Kidney epithelial cell (primary cell): ENCODE data around the gene SELENOS. TPM values are rescaled to one million over a fixed set of nuclear protein-coding genes. Genes with fewer than 3 reads are reported as not detected.

Experiments
- DNase-seq: peaks from one replicate; pipeline ENCODE4 v3.0.0-alpha.2; 2010; ENCODE audit warnings: low read depth
- H3K27me3 ChIP-seq: 2 replicates; pipeline ENCODE4 v1.6.0; 2011; ENCODE audit warnings: low read length; ENCODE audit not compliant: control insufficient read depth, insufficient read depth
- H3K36me3 ChIP-seq: 2 replicates; pipeline ENCODE4 v1.5.1; 2011; ENCODE audit warnings: low read length; ENCODE audit not compliant: control insufficient read depth, insufficient read depth
- H3K4me3 ChIP-seq: 2 replicates; pipeline ENCODE4 v1.5.1; 2011; ENCODE audit warnings: low read depth, mild to moderate bottlenecking, control low read depth, low read length
- total RNA-seq: library from RNA; depleted of rRNA; stranded (reverse); fragments of >200 nt; gene quantifications from 2 replicates; pipeline ENCODE4 v1.2.3, GENCODE V29; 2015
- TF ChIP-seq, protein P1 (sequence below): IDR thresholded peaks from 2 replicates; pipeline ENCODE4 v1.5.1; 2011; ENCODE audit warnings: mild to moderate bottlenecking, moderate library complexity, low read length, control low read depth, inconsistent platforms; ENCODE audit not compliant: insufficient read depth, poor library complexity, severe bottlenecking

Gene SELENOS
- total RNA-seq, 1 donor from 2014 or later, result 142 TPM

DNA sequence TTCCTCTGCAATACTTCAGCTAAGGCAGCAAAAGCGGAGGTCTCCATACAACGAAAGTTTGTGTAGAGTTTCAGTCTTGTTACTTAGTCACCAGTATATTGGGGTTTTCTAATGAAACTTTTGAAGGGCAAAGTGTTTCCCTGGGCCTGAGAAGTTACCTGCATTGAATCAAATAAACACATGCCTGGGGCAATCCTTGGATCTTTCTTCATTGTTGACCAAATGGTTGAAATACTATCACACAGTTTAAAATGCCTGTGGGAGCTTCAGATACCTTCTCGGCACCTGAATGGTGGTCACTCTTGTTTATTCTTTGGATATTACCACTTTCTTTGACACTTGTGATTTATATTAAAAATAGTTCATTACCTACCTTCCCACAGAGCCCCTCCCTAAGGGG is 24.4 kb downstream of the SELENOS start:
- no peaks in the 10 kb centered on the region for H3K27me3 ChIP-seq
- TF ChIP-seq, protein P1, sequence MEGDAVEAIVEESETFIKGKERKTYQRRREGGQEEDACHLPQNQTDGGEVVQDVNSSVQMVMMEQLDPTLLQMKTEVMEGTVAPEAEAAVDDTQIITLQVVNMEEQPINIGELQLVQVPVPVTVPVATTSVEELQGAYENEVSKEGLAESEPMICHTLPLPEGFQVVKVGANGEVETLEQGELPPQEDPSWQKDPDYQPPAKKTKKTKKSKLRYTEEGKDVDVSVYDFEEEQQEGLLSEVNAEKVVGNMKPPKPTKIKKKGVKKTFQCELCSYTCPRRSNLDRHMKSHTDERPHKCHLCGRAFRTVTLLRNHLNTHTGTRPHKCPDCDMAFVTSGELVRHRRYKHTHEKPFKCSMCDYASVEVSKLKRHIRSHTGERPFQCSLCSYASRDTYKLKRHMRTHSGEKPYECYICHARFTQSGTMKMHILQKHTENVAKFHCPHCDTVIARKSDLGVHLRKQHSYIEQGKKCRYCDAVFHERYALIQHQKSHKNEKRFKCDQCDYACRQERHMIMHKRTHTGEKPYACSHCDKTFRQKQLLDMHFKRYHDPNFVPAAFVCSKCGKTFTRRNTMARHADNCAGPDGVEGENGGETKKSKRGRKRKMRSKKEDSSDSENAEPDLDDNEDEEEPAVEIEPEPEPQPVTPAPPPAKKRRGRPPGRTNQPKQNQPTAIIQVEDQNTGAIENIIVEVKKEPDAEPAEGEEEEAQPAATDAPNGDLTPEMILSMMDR, result no peak
- no peak for DNase-seq

DNA sequence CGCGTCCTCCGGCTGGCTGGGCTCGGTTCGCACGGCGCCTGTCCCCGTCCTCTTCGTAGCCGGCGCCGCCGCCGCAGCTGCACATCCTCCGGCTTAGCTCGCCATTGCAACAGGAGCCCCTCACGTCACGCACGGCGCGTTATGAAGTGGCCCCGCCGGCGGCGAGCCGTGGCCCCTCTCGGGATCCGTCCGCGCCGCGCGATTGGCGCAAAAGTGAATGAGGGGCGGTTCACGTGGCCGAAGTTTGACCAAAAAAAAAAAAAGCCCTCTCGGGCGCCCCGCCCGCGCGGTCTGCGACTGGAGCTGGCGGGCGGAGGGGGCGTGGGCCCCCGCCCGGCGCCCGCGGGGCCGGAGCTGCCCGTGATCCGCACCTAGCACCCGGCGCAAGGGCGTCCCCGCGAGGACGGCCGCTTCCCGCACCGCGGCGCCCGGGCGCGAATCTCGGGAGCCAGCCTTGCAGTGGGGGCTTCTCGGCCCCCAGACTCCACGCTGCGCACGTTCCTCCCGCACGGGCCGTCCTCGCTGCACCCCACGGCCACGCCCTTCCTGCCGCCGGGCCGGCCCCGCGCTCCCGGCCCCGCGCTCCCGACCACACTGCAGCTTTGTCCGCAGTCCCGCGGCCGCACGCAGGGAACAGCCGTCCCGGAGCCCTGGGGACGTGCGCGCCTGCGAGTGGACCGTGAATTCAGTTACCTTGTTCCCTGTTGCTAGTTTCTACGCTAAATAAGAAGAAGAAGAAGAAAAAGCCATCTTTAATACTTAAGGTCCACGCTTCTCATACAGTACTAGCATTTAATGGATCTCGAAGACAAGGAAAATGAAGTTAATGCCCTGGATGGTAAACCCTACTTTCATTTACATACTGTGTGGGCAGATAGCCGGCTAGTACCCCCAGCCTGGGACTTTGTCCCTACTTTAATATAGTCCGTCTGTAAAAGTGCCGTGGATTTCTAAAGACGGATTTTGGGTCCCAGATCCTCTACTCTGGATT is 25.2 kb downstream of the SELENOS start, which contains the start of gene CHSY1:
Gene CHSY1 (minus strand): TSS at position 219 of the 991 bp plus-strand sequence. CDS start 592 bp downstream, outside the sequence.
- TF ChIP-seq, protein P1, result no peak
- Histone ChIP-seq H3K36me3 (no peaks in the 10 kb centered on the region), H3K4me3 (peak within 1 kb of the TSS; percentile 76)

More for the DNA sequence above, 24.4 kb downstream of the SELENOS start:
- H3K4me3 ChIP-seq, result peak overlapping the region; percentile 76
- H3K36me3 ChIP-seq, result no peaks in the 10 kb centered on the region

DNA sequence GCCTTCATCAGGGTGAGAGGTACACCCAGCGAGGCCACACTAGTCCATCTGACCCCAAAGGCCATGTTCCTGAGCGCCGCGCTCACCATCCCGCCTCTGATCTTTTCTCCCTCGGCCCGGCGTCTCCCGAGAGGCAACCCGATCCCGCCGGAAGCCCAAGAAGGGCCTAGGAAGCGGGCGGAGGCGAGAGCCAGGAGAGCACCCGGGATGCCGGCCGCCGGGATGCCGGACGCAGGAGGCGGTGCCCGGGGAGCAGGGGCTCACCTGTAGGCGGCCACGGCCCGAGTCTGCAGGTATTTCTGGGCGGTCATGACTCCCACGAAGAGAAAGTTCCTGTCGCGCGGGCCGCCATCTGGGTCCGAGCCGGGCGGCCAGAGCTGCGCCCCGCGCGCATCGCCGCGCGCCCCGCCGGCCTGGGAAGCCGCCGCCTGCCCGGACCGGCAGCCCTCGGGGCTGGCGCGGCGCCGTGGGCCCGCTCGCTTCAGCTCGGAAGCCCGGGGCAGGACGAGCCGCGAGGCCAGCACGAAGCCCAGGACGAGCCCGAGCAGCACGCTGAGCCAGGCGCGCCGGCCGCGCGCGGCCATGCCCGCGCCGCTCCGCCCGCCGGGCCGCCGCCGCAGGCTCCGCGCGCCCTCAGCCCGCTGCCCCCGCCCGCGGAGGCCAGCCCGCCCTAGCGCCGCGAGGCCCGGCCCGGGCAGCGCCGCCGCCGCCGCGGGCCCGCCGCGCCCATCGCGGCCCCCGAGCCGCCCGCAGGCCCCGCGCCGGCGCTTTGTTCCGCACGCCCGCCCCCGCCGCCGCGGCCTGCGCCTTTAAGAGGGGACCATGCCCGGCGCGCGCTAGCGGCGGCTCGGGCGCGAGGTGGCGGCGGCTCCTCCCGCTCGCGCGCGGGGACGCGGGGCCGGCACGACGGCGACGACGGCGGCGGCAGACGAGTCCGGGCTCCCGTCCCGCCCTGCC is 26.1 kb downstream of the SELENOS start:
- TF ChIP-seq, protein P1, result no peak
- H3K36me3 ChIP-seq, result no peaks in the 10 kb centered on the region
- DNase-seq, result no peak

More for the DNA sequence above, 25.2 kb downstream of the SELENOS start, which contains the start of gene CHSY1:
- DNase-seq, result no peak
- H3K27me3 ChIP-seq, result no peaks in the 10 kb centered on the region

DNA sequence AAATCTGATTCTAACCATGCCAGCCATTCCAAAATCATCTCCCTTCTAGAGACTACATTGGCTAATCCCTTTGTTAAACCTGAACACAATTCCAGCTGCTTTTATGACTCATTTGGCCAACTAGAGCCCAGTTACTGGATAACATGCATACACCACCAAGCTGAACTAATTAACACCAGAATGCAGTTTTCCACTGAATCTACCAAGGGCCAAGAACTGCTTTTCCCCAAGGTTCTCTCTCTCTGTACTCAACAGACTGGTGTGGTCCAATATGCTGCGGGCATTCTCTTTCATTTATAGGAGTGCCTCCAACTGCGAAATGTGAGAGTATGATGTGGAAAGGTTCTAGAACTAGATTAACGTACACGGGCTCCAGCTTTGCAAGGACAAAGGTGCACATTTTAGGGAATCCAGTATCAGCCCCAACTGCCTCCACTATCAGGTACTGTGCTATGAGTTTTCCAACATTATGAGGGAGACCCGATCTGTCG is 26.9 kb downstream of the SELENOS start:
- H3K4me3 ChIP-seq, result peak overlapping the region; percentile 76
- no peaks in the 10 kb centered on the region for H3K27me3 ChIP-seq
- peak; percentile 51 for DNase-seq
- TF ChIP-seq, protein P1, result no peak
- no peaks in the 10 kb centered on the region for H3K36me3 ChIP-seq

More for the DNA sequence above, 26.1 kb downstream of the SELENOS start:
- Histone ChIP-seq H3K4me3 (peak overlapping the region; percentile 76), H3K27me3 (no peaks in the 10 kb centered on the region)

DNA sequence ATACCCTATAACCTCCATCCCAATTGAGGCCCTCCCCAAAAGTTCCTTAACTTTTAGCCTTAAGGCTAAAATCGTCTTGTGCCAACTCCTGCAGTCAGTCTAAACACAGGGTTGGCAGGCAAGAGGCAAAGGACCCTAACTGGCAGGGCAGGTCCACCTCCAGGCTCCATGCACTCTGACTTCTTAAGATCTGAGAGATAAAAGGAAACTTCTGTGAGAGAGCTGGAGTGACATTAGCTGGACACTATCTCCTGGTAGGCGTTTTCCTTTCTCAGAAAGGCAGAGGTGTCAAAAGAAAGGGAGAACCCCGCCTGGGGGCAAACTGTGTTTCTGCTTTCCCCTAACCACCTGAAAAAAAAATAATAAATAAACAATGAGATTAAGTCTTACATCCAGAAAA is 29.0 kb downstream of the SELENOS start:
- TF ChIP-seq, protein P1, result no peak
- no peaks in the 10 kb centered on the region for H3K36me3 ChIP-seq
- no peaks in the 10 kb centered on the region for H3K27me3 ChIP-seq
- no peak for DNase-seq
- no peak overlapping the region for H3K4me3 ChIP-seq
